Nephron (organoid): Measurements from ENCODE around the gene DCTPP1.
"Not testable (repeated sequence)": the region's sequence is repeated elsewhere in the genome, so short reads cannot be mapped to it uniquely, and the experiment has no call there.

Source experiments
- H3K27ac Mint-ChIP-seq, 3 experiments: 2 replicates each; pipeline ENCODE4 v1.8.0; 2020; ENCODE audit warnings: mixed read lengths in 3 of 3, mild to moderate bottlenecking in 2 of 3, moderate library complexity in 1 of 3
- H3K27me3 Mint-ChIP-seq: 2 replicates; pipeline ENCODE4 v1.8.0; 2021; ENCODE audit warnings: low read depth, mild to moderate bottlenecking, moderate library complexity, mixed read lengths
- H3K36me3 Mint-ChIP-seq: 2 replicates; pipeline ENCODE4 v1.8.0; 2020; ENCODE audit warnings: low read depth, mixed read lengths
- H3K4me1 Mint-ChIP-seq: 2 replicates; pipeline ENCODE4 v1.8.0; 2020; ENCODE audit warnings: mixed read lengths
- H3K4me3 Mint-ChIP-seq, 3 experiments: 2 replicates each; pipeline ENCODE4 v1.8.0; 2020; ENCODE audit warnings: mild to moderate bottlenecking in 3 of 3, mixed read lengths in 3 of 3, moderate library complexity in 2 of 3
- H3K9me3 Mint-ChIP-seq: 2 replicates; pipeline ENCODE4 v1.8.0; 2020; ENCODE audit warnings: mixed read lengths
- TF ChIP-seq, protein P1 (sequence below), 3 experiments: fragments of 200-600 bp; sonication (generic); IDR thresholded peaks; one replicate each; pipeline ENCODE4 v1.5.0; 2021; ENCODE audit warnings: antibody characterized with exemption in 3 of 3; ENCODE audit not compliant: unreplicated experiment in 3 of 3

Gene DCTPP1

DNA sequence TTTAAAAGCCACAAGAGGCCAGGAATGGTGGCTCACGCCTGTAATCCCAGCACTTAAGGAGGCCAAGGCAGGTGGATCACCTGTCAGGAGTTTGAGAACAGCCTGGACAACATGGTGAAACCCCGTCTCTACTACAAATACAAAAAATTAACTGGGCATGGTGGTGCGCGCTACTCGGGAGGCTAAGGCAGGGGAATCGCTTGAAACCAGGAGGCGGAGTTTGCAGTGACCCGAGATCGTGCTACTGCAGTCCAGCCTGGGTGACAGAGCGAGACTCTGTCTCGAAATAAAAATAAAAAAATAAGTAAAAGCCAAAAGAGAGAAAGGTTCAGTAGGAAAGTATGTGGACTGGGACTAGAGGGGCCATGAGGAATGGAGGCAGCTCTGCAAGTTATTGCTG, 29.6 kb upstream of the DCTPP1 start:
- Mint-ChIP-seq H3K4me3 (no peak overlapping the region), H3K9me3 (no peaks in the 10 kb centered on the region), H3K27ac (peak overlapping the region in 1 of 3 experiments; percentile 45), H3K36me3 (no peaks in the 10 kb centered on the region), H3K27me3 (no peaks in the 10 kb centered on the region), H3K4me1 (no peaks in the 10 kb centered on the region)
- TF ChIP-seq, protein P1, sequence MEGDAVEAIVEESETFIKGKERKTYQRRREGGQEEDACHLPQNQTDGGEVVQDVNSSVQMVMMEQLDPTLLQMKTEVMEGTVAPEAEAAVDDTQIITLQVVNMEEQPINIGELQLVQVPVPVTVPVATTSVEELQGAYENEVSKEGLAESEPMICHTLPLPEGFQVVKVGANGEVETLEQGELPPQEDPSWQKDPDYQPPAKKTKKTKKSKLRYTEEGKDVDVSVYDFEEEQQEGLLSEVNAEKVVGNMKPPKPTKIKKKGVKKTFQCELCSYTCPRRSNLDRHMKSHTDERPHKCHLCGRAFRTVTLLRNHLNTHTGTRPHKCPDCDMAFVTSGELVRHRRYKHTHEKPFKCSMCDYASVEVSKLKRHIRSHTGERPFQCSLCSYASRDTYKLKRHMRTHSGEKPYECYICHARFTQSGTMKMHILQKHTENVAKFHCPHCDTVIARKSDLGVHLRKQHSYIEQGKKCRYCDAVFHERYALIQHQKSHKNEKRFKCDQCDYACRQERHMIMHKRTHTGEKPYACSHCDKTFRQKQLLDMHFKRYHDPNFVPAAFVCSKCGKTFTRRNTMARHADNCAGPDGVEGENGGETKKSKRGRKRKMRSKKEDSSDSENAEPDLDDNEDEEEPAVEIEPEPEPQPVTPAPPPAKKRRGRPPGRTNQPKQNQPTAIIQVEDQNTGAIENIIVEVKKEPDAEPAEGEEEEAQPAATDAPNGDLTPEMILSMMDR (IDR thresholded peaks at IDR 0.05; ENCODE audit: unreplicated experiment in 3 of 3) = no peak

DNA sequence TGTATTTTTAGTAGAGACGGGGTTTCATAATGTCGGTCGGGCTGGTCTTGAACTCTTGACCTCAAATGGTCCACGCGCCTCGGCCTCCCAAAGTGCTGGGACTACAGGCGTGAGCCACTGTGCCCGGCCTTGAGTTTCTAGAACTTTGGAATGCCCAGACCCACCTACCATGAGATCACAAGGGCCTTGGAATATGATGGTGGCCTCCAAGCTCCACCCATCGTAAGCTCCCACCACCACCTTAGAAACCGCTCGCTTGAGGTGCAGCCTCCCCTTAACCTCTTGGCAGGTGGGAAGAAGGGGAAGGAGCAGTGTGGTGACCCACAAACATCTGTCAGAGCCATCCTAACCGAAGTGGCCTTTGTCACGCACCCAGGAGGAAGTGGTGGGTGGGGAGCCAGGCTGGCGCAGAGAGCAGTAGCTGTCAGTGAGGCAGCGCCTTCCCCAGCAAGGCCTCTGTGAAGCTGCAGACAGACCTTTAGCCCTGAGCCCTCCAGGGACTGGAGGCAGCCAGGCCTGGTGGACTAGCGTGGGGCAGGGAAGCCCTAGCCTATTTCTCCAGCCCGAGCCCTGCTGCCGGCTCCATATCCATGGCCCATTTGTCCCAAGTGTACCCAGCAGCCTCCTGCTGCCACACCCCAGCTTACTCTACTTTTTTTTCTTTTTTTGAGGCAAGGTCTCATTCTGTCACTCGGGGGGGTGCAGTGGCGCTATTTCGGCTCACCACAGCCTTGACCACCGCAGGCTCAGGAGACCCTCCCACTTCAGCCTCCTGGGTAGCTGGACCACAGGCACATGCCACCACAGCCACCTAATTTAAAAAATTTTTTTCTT, 28.9 kb upstream of the DCTPP1 start:
- no peak overlapping the region for H3K4me3 Mint-ChIP-seq
- no peaks in the 10 kb centered on the region for H3K9me3 Mint-ChIP-seq
- no peaks in the 10 kb centered on the region for H3K4me1 Mint-ChIP-seq
- no peaks in the 10 kb centered on the region for H3K27me3 Mint-ChIP-seq
- no peak overlapping the region for H3K27ac Mint-ChIP-seq
- no peaks in the 10 kb centered on the region for H3K36me3 Mint-ChIP-seq
- TF ChIP-seq, protein P1 (IDR thresholded peaks at IDR 0.05; ENCODE audit: unreplicated experiment in 3 of 3) = no peak

DNA sequence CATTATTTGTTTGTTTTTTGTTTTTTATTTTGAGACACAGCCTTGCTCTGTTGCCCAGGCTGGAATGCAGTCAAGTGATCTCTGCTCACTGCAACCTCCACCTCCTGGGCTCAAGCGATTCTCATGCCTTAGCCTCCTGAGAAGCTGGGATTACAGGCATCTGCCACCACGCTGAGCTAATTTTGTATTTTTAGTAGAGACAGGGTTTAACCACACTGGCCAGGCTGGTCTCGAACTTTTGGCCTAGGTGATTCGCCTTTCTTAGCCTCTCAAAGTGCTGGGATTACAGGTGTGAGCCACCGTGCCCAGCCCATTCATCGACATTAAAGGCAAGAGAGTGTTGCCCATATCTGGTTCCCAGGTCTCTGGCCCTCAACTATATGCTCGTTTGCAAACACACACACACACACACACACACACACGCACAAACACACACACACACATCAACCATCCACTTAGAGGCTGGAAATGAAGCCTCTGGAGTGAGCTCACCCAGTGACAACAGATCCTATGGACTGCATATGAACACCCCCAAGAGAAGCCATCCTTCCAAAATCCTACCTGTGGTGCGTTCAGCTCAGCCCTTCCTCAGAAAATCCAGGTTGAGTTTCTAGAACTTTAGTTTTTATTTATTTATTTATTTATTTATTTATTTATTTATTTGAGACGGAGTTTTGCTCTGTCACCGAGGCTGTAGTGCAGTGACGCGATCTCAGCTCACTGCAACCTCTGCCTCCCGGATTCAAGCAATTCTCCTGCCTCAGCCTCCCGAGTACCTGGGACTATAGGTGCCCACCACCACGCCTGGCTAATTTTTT, 28.1 kb upstream of the DCTPP1 start:
- no peaks in the 10 kb centered on the region for H3K27me3 Mint-ChIP-seq
- H3K4me3 Mint-ChIP-seq = no peak overlapping the region
- H3K9me3 Mint-ChIP-seq = no peaks in the 10 kb centered on the region
- TF ChIP-seq, protein P1 (IDR thresholded peaks at IDR 0.05; ENCODE audit: unreplicated experiment in 3 of 3) = no peak
- no peak overlapping the region for H3K27ac Mint-ChIP-seq
- no peaks in the 10 kb centered on the region for H3K4me1 Mint-ChIP-seq
- H3K36me3 Mint-ChIP-seq = no peaks in the 10 kb centered on the region

DNA sequence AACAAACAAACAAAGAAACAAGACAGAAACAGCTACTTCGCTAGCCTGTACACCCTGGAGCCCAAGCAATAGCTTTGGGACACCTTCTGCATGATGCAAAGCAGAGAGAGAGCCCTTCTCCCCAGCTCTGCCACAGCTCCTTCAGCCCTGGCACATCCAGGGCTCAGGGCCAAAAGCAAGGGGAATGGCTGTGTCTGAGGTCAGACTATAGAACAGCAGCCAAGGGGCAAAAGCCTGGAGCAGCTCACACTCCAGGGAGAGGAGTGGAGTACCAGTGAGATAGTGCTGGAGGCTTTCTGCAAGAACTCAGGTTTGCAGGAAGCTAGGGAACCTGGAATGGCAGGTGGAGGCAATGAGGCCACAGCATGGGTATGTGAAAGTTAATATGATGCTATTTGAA, 27.4 kb upstream of the DCTPP1 start:
- TF ChIP-seq, protein P1 (IDR thresholded peaks at IDR 0.05; ENCODE audit: unreplicated experiment in 3 of 3) = no peak
- Mint-ChIP-seq H3K9me3 (no peaks in the 10 kb centered on the region), H3K36me3 (no peaks in the 10 kb centered on the region), H3K27me3 (no peaks in the 10 kb centered on the region), H3K4me3 (no peak overlapping the region), H3K27ac (no peak overlapping the region), H3K4me1 (no peaks in the 10 kb centered on the region)

- H3K4me3 Mint-ChIP-seq = no peak overlapping the region
- no peaks in the 10 kb centered on the region for H3K9me3 Mint-ChIP-seq
- no peaks in the 10 kb centered on the region for H3K4me1 Mint-ChIP-seq
- TF ChIP-seq, protein P1 (IDR thresholded peaks at IDR 0.05; ENCODE audit: unreplicated experiment in 3 of 3) = no peak
- no peaks in the 10 kb centered on the region for H3K36me3 Mint-ChIP-seq
- H3K27me3 Mint-ChIP-seq = no peaks in the 10 kb centered on the region
- H3K27ac Mint-ChIP-seq = no peak overlapping the region
Measured at GRCh38 chr16:30456302-30456701, 26.5 kb upstream of the DCTPP1 start.

DNA sequence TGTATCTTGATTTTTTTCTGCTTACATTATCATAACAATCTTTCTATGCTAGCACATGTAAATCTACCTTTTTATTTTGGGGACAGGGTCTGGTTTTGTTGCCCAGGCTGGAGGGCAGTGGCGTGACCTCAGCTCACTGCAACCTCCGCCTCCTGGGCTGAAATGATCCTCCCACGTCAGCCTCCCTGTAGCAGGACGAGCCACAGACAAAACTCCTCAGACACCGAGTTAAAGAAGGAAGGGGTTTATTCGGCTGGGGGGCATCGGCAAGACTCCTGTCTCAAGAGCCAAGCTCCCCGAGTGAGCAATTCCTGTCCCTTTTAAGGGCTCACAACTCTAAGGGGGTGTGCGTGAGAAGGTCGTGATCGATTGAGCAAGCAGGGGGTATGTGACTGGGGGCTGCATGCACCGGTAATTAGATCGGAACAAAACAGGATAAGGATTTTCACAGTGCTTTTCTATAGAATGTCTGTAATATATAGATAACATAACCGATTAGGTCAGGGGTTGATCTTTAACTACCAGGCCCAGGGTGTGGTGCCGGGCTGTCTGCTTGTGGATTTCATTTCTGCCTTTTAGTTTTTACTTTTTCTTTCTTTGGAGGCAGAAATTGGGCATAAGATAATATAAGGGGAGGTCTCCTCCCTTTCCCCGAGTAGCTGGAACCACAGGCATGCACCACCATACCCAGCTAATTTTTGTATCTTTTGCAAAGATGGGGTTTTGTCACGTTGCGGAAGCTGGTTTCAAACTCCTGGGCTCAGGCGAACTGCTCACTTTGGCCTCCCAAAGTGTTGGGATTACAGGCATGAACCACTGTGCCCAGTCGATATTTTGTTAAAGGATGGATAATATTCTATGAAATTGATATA, 23.1 kb upstream of the DCTPP1 start:
- H3K9me3 Mint-ChIP-seq, H3K4me3 Mint-ChIP-seq, H3K36me3 Mint-ChIP-seq, H3K4me1 Mint-ChIP-seq, H3K27me3 Mint-ChIP-seq: not testable (repeated sequence)
- H3K27ac Mint-ChIP-seq = peak overlapping the region in 2 of 3 experiments; percentile 67 to 71
